ENCODE data around the gene CDK12. TPM values are rescaled to one million over a fixed set of nuclear protein-coding genes. Genes with fewer than 3 reads are reported as not detected.
"Not testable (repeated sequence)": the region's sequence is repeated elsewhere in the genome, so short reads cannot be mapped to it uniquely, and the experiment has no call there.

The CDK12 gene
- total RNA-seq (10 to 100 TPM; 17.8 to 25.3 (median 21.7) TPM), polyA plus RNA-seq (10 to 100 TPM in 1 of 3 donors, 1 to 10 TPM in 2; 3.5 to 13.8 (median 6.1) TPM)
- long read RNA-seq, donor 1, partial matches to known transcripts: 0 of 4 reads
- long read RNA-seq, donor 1, other reads (novel, unspliced or antisense): 1 of 4 reads
- long read RNA-seq, donor 2, full-length matches to known transcripts: 1 of 10 reads
- long read RNA-seq, donor 2, partial matches to known transcripts: 2 of 10 reads
- long read RNA-seq, donor 2, other reads (novel, unspliced or antisense): 7 of 10 reads

- H3K27ac ChIP-seq: peak within 1 kb of the TSS; percentile 98
- peaks cover 0 to 4% of the 10 kb centered on the region in 2 donors for H3K36me3 ChIP-seq (ENCODE audit: insufficient read depth in 1 of 2, low read depth in 1 of 2)
- peaks cover 18% of the 10 kb centered on the region for H3K4me1 ChIP-seq
- no peaks in the 10 kb centered on the region for H3K9me3 ChIP-seq
- DNase-seq (peak; percentile 91 to 96), ATAC-seq (peak; percentile 93 to 96 (median 94))
- peak within 1 kb of the TSS; percentile 98 for H3K4me3 ChIP-seq
- TF ChIP-seq CTCF (IDR thresholded peaks at IDR 0.05): no peak
- intact Hi-C loops (cut with DNase I): loop anchor here in 1 of 2 donors (1.0 to 5.0 kb wide), 2 partner anchors 10 to 59 kb away; partner anchors contain the start of genes FBXL20 and MED1
- 1 to 2% (median 1%) methylated on average over 44 to 51 of the region's 51 CpGs for WGBS, 3 donors
- H3K27me3 ChIP-seq (ENCODE audit: insufficient read depth in 3 of 3, low read length in 2 of 3): no peaks in the 10 kb centered on the region
Observed at GRCh38 chr17:39461113-39461925, at the start of gene CDK12. Gene CDK12, plus strand, starts transcription at chr17:39461486. Its CDS starts 586 bp downstream, at chr17:39462072.

- Histone ChIP-seq H3K9me3 (no peaks in the 10 kb centered on the region), H3K27me3 (ENCODE audit: insufficient read depth in 3 of 3, low read length in 2 of 3) (no peaks in the 10 kb centered on the region), H3K36me3 (ENCODE audit: insufficient read depth in 1 of 2, low read depth in 1 of 2) (peaks cover 6 to 98% of the 10 kb centered on the region in 2 donors), H3K27ac (no peak overlapping the region), H3K4me1 (no peaks in the 10 kb centered on the region), H3K4me3 (no peak overlapping the region)
- TF ChIP-seq CTCF (IDR thresholded peaks at IDR 0.05): no peak
- 76 to 87% (median 84%) methylated on average over 1 of the region's 1 CpG for WGBS, 3 donors
- ATAC-seq (no peak), DNase-seq (no peak)
- intact Hi-C loops (cut with DNase I): no loop called here
Observed at GRCh38 chr17:39416141-39416540, 45.1 kb upstream of the CDK12 start.

- Histone ChIP-seq H3K27me3 (ENCODE audit: insufficient read depth in 3 of 3, low read length in 2 of 3) (no peaks in the 10 kb centered on the region), H3K9me3 (no peaks in the 10 kb centered on the region), H3K4me1 (no peaks in the 10 kb centered on the region), H3K4me3 (no peak overlapping the region), H3K27ac (no peak overlapping the region), H3K36me3 (ENCODE audit: insufficient read depth in 1 of 2, low read depth in 1 of 2) (peaks cover 12 to 100% of the 10 kb centered on the region in 2 donors)
- peak in 1 of 2 donors; percentile 12 for DNase-seq
- intact Hi-C loops (cut with DNase I): no loop called here
- no peak for ATAC-seq
- TF ChIP-seq CTCF (IDR thresholded peaks at IDR 0.05): no peak
- WGBS, 3 donors: 95 to 97% (median 97%) methylated on average over 4 of the region's 4 CpGs
Observed at GRCh38 chr17:39429600-39429999, 31.7 kb upstream of the CDK12 start.

DNA sequence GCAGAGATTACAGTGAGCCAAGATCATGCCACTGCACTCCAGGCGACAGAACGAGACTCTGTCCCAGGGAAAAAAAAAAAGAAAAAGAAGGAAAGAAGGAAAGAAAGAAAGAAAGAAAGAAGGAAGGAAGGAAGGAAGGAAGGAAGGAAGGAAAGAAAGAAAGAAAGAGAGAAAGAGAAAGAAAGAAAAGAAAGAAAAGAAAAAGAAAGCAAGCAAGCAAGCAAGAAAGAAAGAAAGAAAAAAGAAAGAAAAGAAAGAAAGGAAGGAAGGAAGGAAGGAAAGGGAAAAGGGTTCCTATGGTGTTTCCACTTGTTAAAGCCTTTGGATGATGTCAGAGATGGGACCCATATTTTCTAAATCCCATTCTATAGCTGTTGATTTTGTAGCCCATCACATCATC is 21.4 kb upstream of the CDK12 start:
- not testable (repeated sequence) for H3K27ac ChIP-seq; H3K27me3 ChIP-seq (ENCODE audit: insufficient read depth in 3 of 3, low read length in 2 of 3); H3K9me3 ChIP-seq; ATAC-seq; DNase-seq; H3K4me3 ChIP-seq; H3K4me1 ChIP-seq
- intact Hi-C loops (cut with DNase I): loop anchor here in 1 of 2 donors (10.0 kb wide), 1 partner anchor 75 kb away; no protein-coding TSS in a partner anchor
- 97 to 98% (median 97%) methylated on average over 2 of the region's 2 CpGs for WGBS, 3 donors
- peaks cover 11 to 100% of the 10 kb centered on the region in 2 donors for H3K36me3 ChIP-seq (ENCODE audit: insufficient read depth in 1 of 2, low read depth in 1 of 2)

DNA sequence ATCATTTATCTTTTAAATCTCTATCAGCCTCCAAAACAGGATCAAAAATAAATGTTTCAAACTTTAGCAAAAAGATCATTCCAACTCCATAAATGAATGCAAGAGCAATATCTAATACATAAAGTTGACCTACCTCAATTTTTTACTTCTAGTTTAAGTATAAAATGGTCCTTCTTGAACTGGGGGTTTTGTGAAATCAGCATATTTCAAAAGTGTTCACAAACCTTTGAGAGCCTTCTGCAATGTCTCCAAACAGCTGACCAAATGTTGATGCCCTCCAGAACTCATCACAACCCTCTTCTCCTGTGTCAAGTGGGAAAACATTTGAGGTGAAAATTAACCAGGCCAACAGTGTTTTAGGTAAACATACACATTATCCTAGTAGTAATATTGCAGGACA is 18.0 kb upstream of the CDK12 start:
- Histone ChIP-seq H3K27ac (no peak overlapping the region), H3K9me3 (no peaks in the 10 kb centered on the region), H3K36me3 (ENCODE audit: insufficient read depth in 1 of 2, low read depth in 1 of 2) (peaks cover 8 to 100% of the 10 kb centered on the region in 2 donors), H3K4me3 (no peak overlapping the region), H3K4me1 (no peaks in the 10 kb centered on the region), H3K27me3 (ENCODE audit: insufficient read depth in 3 of 3, low read length in 2 of 3) (no peaks in the 10 kb centered on the region)
- intact Hi-C loops (cut with DNase I): no loop called here
- ATAC-seq: no peak
- TF ChIP-seq CTCF (IDR thresholded peaks at IDR 0.05): no peak
- no peak for DNase-seq
